HepG2 (cell line): ENCODE measurements around the gene CDHR3. TPM values are rescaled to one million over a fixed set of nuclear protein-coding genes. Genes with fewer than 3 reads are reported as not detected.

Experiments used
- CEBPG ChIP-seq: IDR thresholded peaks from 2 replicates; pipeline ENCODE4 v1.6.1; 2016
- MAFG ChIP-seq: sonication (generic); formaldehyde crosslinking; IDR thresholded peaks from 2 replicates; pipeline ENCODE4 v1.5.1; 2020; ENCODE audit warnings: mild to moderate bottlenecking, missing genetic modification reagents
- SCMH1 ChIP-seq: sonication (generic); formaldehyde crosslinking; IDR thresholded peaks from 2 replicates; pipeline ENCODE4 v1.9.0; 2021; ENCODE audit warnings: missing genetic modification reagents, mild to moderate bottlenecking, borderline replicate concordance
- SPEN ChIP-seq: sonication (generic); formaldehyde crosslinking; IDR thresholded peaks from 2 replicates; pipeline ENCODE4 v1.5.1; 2020; ENCODE audit warnings: low read depth, mild to moderate bottlenecking, missing genetic modification reagents
- TBX3 ChIP-seq: fragments of 450-650 bp; IDR thresholded peaks from 2 replicates; pipeline ENCODE4 v1.6.1; 2017; ENCODE audit warnings: antibody characterized with exemption, mild to moderate bottlenecking, inconsistent platforms, borderline replicate concordance
- THAP9 ChIP-seq: sonication (generic); formaldehyde crosslinking; IDR thresholded peaks from 2 replicates; pipeline ENCODE4; 2020; ENCODE audit warnings: missing genetic modification reagents, mild to moderate bottlenecking, borderline replicate concordance
- ZFP1 ChIP-seq: IDR thresholded peaks from 2 replicates; pipeline ENCODE4 v1.6.1; 2016
- ZFP36L2 ChIP-seq: sonication (generic); formaldehyde crosslinking; IDR thresholded peaks from 2 replicates; pipeline ENCODE4 v1.4.0; 2020; ENCODE audit warnings: missing genetic modification reagents
- ZFYVE20 ChIP-seq: sonication (generic); formaldehyde crosslinking; IDR thresholded peaks from 2 replicates; pipeline ENCODE4 v1.8.0; 2023; ENCODE audit warnings: low read depth, mild to moderate bottlenecking, moderate library complexity, missing genetic modification reagents, borderline replicate concordance
- ZNF501 ChIP-seq: sonication (generic); formaldehyde crosslinking; IDR thresholded peaks from 2 replicates; pipeline ENCODE4 v1.5.1; 2020; ENCODE audit warnings: mild to moderate bottlenecking, moderate library complexity, missing genetic modification reagents
- ZNF558 ChIP-seq: sonication (generic); formaldehyde crosslinking; IDR thresholded peaks from 2 replicates; pipeline ENCODE4 v1.9.0; 2022; ENCODE audit warnings: mild to moderate bottlenecking, missing genetic modification reagents, borderline replicate concordance
- ZNF775 ChIP-seq: sonication (generic); formaldehyde crosslinking; IDR thresholded peaks from 2 replicates; pipeline ENCODE4 v1.4.0; 2020; ENCODE audit warnings: missing genetic modification reagents, mild to moderate bottlenecking, moderate library complexity, borderline replicate concordance
- ZNF781 ChIP-seq: sonication (generic); formaldehyde crosslinking; IDR thresholded peaks from 2 replicates; pipeline ENCODE4 v1.5.1; 2020; ENCODE audit warnings: borderline replicate concordance, mild to moderate bottlenecking, missing genetic modification reagents; ENCODE audit errors: not compliant biosample characterization
- polyA plus RNA-seq, 8 experiments: library from polyadenylated mRNA; depleted of rRNA in 3 of 8; stranded (reverse) in 7 of 8; unstranded in 1 of 8; fragments of >200 nt; fragmentation: Illumina TruSeq in 4 of 8; extraction: Trizol in 4 of 8; gene quantifications; 2 replicates each; pipeline versions ENCODE4 v1.2.1 to v1.2.3, GENCODE V29; 2011 to 2016; ENCODE audit warnings: low read depth in 4 of 8, missing spikeins in 1 of 8, mixed read lengths in 1 of 8; ENCODE audit not compliant: insufficient read depth in 1 of 8
- total RNA-seq, 5 experiments: library from RNA; depleted of rRNA; stranded (reverse); fragments of >200 nt; fragmentation: Illumina TruSeq; extraction: Trizol; gene quantifications; 2 replicates each; pipeline ENCODE4 v1.2.3, GENCODE V29; 2016; ENCODE audit warnings: low read depth in 1 of 5
- TF ChIP-seq, protein P1 (sequence below): sonication (generic); formaldehyde crosslinking; IDR thresholded peaks from 2 replicates; pipeline ENCODE4 v1.4.0; 2020; ENCODE audit warnings: missing genetic modification reagents
- TF ChIP-seq, protein P2 (sequence below): sonication (generic); formaldehyde crosslinking; conservative IDR thresholded peaks from 2 replicates; pipeline ENCODE4 v1.8.0; 2022; ENCODE audit warnings: mild to moderate bottlenecking, moderate library complexity, missing genetic modification reagents
- TF ChIP-seq, protein P3 (sequence below): sonication (generic); formaldehyde crosslinking; IDR thresholded peaks from 2 replicates; pipeline ENCODE4 v1.5.1; 2020; ENCODE audit warnings: mild to moderate bottlenecking, missing genetic modification reagents, borderline replicate concordance

Gene CDHR3
- total and polyA plus RNA-seq, 2 of the 13 experiments (the other 11 are each of a cell fraction or from before 2014, with no cell fraction given): 6.5 to 11.8 TPM

DNA sequence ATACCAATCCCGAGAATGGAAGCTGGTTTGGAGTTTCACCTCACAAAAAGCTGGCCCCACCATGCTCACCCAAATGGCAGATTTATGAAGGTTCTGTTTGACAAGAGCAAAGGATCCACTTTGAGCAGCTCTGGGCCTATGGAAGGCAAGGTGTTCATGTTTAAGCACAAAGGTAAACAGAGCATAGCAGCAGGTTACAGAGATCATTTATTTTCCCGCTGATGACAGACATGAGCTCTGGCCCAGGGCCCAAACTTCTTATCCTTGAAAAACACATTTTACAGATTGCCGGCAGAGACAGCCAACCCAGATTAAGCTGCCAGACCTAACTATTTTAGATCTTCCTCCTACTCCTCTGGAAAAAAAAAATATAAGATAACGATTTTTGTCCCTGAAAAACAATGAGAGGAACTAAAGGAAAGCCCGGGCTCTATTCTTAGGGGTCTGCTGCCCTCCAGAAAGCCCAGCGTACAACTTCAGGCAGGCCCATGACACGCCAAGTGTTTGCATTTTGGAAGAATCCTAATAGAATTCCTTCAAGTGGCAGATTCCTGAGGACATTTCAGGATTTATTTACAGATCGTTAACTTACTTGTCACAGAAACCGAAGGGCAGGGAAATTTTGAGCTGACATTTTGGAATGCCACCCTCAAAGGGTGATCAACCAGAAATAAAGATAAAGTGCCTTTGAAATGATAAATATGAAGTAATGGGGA is 109.1 kb downstream of the CDHR3 start (continued):
- no peak for TF ChIP-seq THAP9 (CRISPR knock-in tag)
- TF ChIP-seq ZNF558 (CRISPR knock-in tag): peak; percentile 63; the same call in 1 of the 2 replicates
- no peak for TF ChIP-seq SCMH1 (CRISPR knock-in tag)
- TF ChIP-seq ZFP1 (CRISPR knock-in tag): 0 out of 2 replicates have a peak, but pooled peaks have one; percentile 25
- TF ChIP-seq ZNF775 (CRISPR knock-in tag): no peak
- no peak for TF ChIP-seq SPEN (CRISPR knock-in tag)
- 0 out of 2 replicates have a peak, but pooled peaks have one; percentile 3 for TF ChIP-seq CEBPG (CRISPR knock-in tag)
- TF ChIP-seq, protein P1, sequence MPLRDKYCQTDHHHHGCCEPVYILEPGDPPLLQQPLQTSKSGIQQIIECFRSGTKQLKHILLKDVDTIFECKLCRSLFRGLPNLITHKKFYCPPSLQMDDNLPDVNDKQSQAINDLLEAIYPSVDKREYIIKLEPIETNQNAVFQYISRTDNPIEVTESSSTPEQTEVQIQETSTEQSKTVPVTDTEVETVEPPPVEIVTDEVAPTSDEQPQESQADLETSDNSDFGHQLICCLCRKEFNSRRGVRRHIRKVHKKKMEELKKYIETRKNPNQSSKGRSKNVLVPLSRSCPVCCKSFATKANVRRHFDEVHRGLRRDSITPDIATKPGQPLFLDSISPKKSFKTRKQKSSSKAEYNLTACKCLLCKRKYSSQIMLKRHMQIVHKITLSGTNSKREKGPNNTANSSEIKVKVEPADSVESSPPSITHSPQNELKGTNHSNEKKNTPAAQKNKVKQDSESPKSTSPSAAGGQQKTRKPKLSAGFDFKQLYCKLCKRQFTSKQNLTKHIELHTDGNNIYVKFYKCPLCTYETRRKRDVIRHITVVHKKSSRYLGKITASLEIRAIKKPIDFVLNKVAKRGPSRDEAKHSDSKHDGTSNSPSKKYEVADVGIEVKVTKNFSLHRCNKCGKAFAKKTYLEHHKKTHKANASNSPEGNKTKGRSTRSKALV (CRISPR knock-in tag): no peak
- TF ChIP-seq, protein P2, sequence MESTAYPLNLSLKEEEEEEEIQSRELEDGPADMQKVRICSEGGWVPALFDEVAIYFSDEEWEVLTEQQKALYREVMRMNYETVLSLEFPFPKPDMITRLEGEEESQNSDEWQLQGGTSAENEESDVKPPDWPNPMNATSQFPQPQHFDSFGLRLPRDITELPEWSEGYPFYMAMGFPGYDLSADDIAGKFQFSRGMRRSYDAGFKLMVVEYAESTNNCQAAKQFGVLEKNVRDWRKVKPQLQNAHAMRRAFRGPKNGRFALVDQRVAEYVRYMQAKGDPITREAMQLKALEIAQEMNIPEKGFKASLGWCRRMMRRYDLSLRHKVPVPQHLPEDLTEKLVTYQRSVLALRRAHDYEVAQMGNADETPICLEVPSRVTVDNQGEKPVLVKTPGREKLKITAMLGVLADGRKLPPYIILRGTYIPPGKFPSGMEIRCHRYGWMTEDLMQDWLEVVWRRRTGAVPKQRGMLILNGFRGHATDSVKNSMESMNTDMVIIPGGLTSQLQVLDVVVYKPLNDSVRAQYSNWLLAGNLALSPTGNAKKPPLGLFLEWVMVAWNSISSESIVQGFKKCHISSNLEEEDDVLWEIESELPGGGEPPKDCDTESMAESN (CRISPR knock-in tag): no peak
- no peak for TF ChIP-seq ZFYVE20 (CRISPR knock-in tag)
- TF ChIP-seq ZNF501 (CRISPR knock-in tag): 0 out of 2 replicates have a peak, but pooled peaks have one; percentile 36
- TF ChIP-seq TBX3: peak; percentile 43; the same call in 1 of the 2 replicates
- no peak for TF ChIP-seq MAFG (CRISPR knock-in tag)
- TF ChIP-seq, protein P3, sequence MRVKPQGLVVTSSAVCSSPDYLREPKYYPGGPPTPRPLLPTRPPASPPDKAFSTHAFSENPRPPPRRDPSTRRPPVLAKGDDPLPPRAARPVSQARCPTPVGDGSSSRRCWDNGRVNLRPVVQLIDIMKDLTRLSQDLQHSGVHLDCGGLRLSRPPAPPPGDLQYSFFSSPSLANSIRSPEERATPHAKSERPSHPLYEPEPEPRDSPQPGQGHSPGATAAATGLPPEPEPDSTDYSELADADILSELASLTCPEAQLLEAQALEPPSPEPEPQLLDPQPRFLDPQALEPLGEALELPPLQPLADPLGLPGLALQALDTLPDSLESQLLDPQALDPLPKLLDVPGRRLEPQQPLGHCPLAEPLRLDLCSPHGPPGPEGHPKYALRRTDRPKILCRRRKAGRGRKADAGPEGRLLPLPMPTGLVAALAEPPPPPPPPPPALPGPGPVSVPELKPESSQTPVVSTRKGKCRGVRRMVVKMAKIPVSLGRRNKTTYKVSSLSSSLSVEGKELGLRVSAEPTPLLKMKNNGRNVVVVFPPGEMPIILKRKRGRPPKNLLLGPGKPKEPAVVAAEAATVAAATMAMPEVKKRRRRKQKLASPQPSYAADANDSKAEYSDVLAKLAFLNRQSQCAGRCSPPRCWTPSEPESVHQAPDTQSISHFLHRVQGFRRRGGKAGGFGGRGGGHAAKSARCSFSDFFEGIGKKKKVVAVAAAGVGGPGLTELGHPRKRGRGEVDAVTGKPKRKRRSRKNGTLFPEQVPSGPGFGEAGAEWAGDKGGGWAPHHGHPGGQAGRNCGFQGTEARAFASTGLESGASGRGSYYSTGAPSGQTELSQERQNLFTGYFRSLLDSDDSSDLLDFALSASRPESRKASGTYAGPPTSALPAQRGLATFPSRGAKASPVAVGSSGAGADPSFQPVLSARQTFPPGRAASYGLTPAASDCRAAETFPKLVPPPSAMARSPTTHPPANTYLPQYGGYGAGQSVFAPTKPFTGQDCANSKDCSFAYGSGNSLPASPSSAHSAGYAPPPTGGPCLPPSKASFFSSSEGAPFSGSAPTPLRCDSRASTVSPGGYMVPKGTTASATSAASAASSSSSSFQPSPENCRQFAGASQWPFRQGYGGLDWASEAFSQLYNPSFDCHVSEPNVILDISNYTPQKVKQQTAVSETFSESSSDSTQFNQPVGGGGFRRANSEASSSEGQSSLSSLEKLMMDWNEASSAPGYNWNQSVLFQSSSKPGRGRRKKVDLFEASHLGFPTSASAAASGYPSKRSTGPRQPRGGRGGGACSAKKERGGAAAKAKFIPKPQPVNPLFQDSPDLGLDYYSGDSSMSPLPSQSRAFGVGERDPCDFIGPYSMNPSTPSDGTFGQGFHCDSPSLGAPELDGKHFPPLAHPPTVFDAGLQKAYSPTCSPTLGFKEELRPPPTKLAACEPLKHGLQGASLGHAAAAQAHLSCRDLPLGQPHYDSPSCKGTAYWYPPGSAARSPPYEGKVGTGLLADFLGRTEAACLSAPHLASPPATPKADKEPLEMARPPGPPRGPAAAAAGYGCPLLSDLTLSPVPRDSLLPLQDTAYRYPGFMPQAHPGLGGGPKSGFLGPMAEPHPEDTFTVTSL (CRISPR knock-in tag): peak; percentile 80; the same call in 1 of the 2 replicates
- no peak for TF ChIP-seq ZNF781 (CRISPR knock-in tag)
- TF ChIP-seq ZFP36L2 (CRISPR knock-in tag): no peak
